IMR-90 (cell line): ENCODE data around the gene TMEM26. TPM values are rescaled to one million over a fixed set of nuclear protein-coding genes. Genes with fewer than 3 reads are reported as not detected.
A peak's percentile ranks its signal among the peaks of the same experiment; 100 is the strongest.

Experiments used
- ATAC-seq: fragments of 200-7000 bp; cut with Tn5 transposase; 2 replicates; pipeline ENCODE4 v1.9.1; 2020; ENCODE audit warnings: low read depth, mild to moderate bottlenecking, moderate library complexity
- BruUV-seq: library from RNA; stranded (reverse); fragments of 400-500 nt; replicated peaks from 2 replicates; lab custom pipeline; 2021; lab: Mats Ljungman, UMichigan
- CTCF ChIA-PET: fragments of 300-600 bp; formaldehyde crosslinking; extraction: SDS; loops from one replicate; lab custom pipeline; 2021; ENCODE audit warnings: antibody characterized with exemption; lab: Yijun Ruan, JAX
- POLR2A ChIA-PET: fragments of 300-600 bp; sonication (Branson Sonifier 250); formaldehyde crosslinking; loops from one replicate; lab custom pipeline; 2022; ENCODE audit warnings: antibody characterized with exemption; ENCODE audit not compliant: unreplicated experiment; lab: Charles Lee
- DNase-seq: peaks from one replicate; pipeline ENCODE4 v3.0.0; 2013
- H2AFZ ChIP-seq: replicated peaks from 2 replicates; pipeline ENCODE3; 2013; ENCODE audit warnings: low read length, mild to moderate bottlenecking; ENCODE audit not compliant: poor library complexity
- H2AK5ac ChIP-seq: 2 replicates; pipeline ENCODE4 v1.6.1; 2013; ENCODE audit warnings: low read depth, low read length, inconsistent platforms
- H2AK9ac ChIP-seq: replicated peaks from 2 replicates; pipeline ENCODE3; 2013; ENCODE audit warnings: mild to moderate bottlenecking, low read depth, low read length, moderate library complexity; ENCODE audit not compliant: poor library complexity
- H2BK120ac ChIP-seq: 2 replicates; pipeline ENCODE4 v1.6.1; 2013; ENCODE audit warnings: low read depth, low read length, inconsistent platforms
- H2BK15ac ChIP-seq: 3 replicates; pipeline ENCODE4 v1.6.1; 2013; ENCODE audit warnings: low read depth, low read length, inconsistent platforms
- H2BK20ac ChIP-seq: 2 replicates; pipeline ENCODE4 v1.6.1; 2013; ENCODE audit warnings: low read depth, mild to moderate bottlenecking, inconsistent platforms, low read length, moderate library complexity
- H2BK5ac ChIP-seq: 2 replicates; pipeline ENCODE4 v1.6.1; 2013; ENCODE audit warnings: mild to moderate bottlenecking, low read depth, low read length, inconsistent platforms; ENCODE audit not compliant: poor library complexity, severe bottlenecking
- H3K14ac ChIP-seq: replicated peaks from 2 replicates; pipeline ENCODE4 v1.6.1; 2013; ENCODE audit warnings: low read depth, low read length, inconsistent platforms
- H3K18ac ChIP-seq: 2 replicates; pipeline ENCODE4 v1.6.1; 2013; ENCODE audit warnings: low read depth, low read length, control low read depth
- H3K23ac ChIP-seq: 2 replicates; pipeline ENCODE4 v1.6.1; 2013; ENCODE audit warnings: low read depth, low read length, inconsistent platforms
- H3K27ac ChIP-seq: 2 replicates; pipeline ENCODE4 v1.5.1; 2013; ENCODE audit warnings: mild to moderate bottlenecking, control low read depth, low read length; ENCODE audit not compliant: insufficient read depth
- H3K27me3 ChIP-seq: 2 replicates; pipeline ENCODE4 v1.6.1; 2013; ENCODE audit warnings: low read length; ENCODE audit not compliant: control insufficient read depth, insufficient read depth
- H3K36me3 ChIP-seq: 2 replicates; pipeline ENCODE4 v1.6.1; 2013; ENCODE audit warnings: low read length, mixed read lengths; ENCODE audit not compliant: control insufficient read depth, insufficient read depth
- H3K4ac ChIP-seq: 2 replicates; pipeline ENCODE4 v1.6.1; 2013; ENCODE audit warnings: low read depth, low read length, inconsistent platforms
- H3K4me1 ChIP-seq: 2 replicates; pipeline ENCODE4 v1.6.1; 2013; ENCODE audit warnings: low read length, mixed read lengths; ENCODE audit not compliant: control insufficient read depth, insufficient read depth
- H3K4me2 ChIP-seq: 2 replicates; pipeline ENCODE4 v1.6.1; 2013; ENCODE audit warnings: low read depth, mild to moderate bottlenecking, control low read depth, low read length, moderate library complexity
- H3K4me3 ChIP-seq: 2 replicates; pipeline ENCODE4 v1.5.1; 2013; ENCODE audit warnings: low read depth, mild to moderate bottlenecking, control low read depth, low read length, moderate library complexity; ENCODE audit not compliant: insufficient read depth
- H3K56ac ChIP-seq: 2 replicates; pipeline ENCODE4 v1.6.1; 2013; ENCODE audit warnings: low read length, inconsistent platforms; ENCODE audit not compliant: insufficient read depth; ENCODE audit errors: extremely low read depth
- H3K79me1 ChIP-seq, 2 experiments: 2 replicates each; pipeline ENCODE4 v1.6.1; 2013; ENCODE audit warnings: low read length in 2 of 2, inconsistent platforms in 1 of 2, low read depth in 1 of 2
- H3K9ac ChIP-seq: 2 replicates; pipeline ENCODE4 v1.6.1; 2013; ENCODE audit warnings: low read depth, low read length, control low read depth
- H3K9me1 ChIP-seq: 2 replicates; pipeline ENCODE4 v1.6.1; 2013; ENCODE audit warnings: low read length, inconsistent platforms; ENCODE audit not compliant: insufficient read depth
- H3K9me3 ChIP-seq: 2 replicates; pipeline ENCODE4 v1.6.1; 2013; ENCODE audit warnings: low read length; ENCODE audit not compliant: control insufficient read depth, insufficient read depth
- H4K20me1 ChIP-seq: 2 replicates; pipeline ENCODE4 v1.6.1; 2013; ENCODE audit warnings: low read length, inconsistent platforms; ENCODE audit not compliant: insufficient read depth
- H4K5ac ChIP-seq: 2 replicates; pipeline ENCODE4 v1.6.1; 2013; ENCODE audit warnings: mild to moderate bottlenecking, low read depth, low read length, control low read depth
- H4K8ac ChIP-seq, 2 experiments: 2 replicates each; pipeline ENCODE4 v1.6.1; 2013; ENCODE audit warnings: low read depth in 2 of 2, low read length in 2 of 2, control low read depth in 1 of 2, inconsistent platforms in 1 of 2
- H4K91ac ChIP-seq: 2 replicates; pipeline ENCODE4 v1.6.1; 2013; ENCODE audit warnings: low read depth, low read length, inconsistent platforms; ENCODE audit not compliant: insufficient read depth
- BHLHE40 ChIP-seq: fragments of 150-350 bp; IDR thresholded peaks from 2 replicates; pipeline ENCODE4 v1.6.1; 2016; ENCODE audit warnings: mild to moderate bottlenecking, low read depth, low read length
- CEBPB ChIP-seq: IDR thresholded peaks from 2 replicates; pipeline ENCODE4 v1.6.1; 2012; ENCODE audit warnings: low read depth, low read length, improper control_type of control experiment
- CHD1 ChIP-seq: IDR thresholded peaks from 2 replicates; pipeline ENCODE4 v1.6.1; 2012; ENCODE audit warnings: low read depth, low read length, improper control_type of control experiment
- FOS ChIP-seq: fragments of 150-350 bp; IDR thresholded peaks from 2 replicates; pipeline ENCODE4 v1.6.1; 2016; ENCODE audit warnings: low read depth, low read length
- MAFK ChIP-seq: IDR thresholded peaks from 2 replicates; pipeline ENCODE4 v1.6.1; 2012; ENCODE audit warnings: low read depth, low read length, improper control_type of control experiment
- MAZ ChIP-seq: IDR thresholded peaks from 2 replicates; pipeline ENCODE4 v1.6.1; 2012; ENCODE audit warnings: low read depth, mild to moderate bottlenecking, low read length, improper control_type of control experiment, moderate library complexity, borderline replicate concordance
- MXI1 ChIP-seq: IDR thresholded peaks from 2 replicates; pipeline ENCODE4 v1.6.1; 2012; ENCODE audit warnings: low read depth, mild to moderate bottlenecking, low read length, moderate library complexity, borderline replicate concordance
- NFE2L2 ChIP-seq: fragments of 150-350 bp; IDR thresholded peaks from 2 replicates; pipeline ENCODE4 v1.6.1; 2016; ENCODE audit warnings: low read depth, mild to moderate bottlenecking, low read length
- POLR2A ChIP-seq: IDR thresholded peaks from 2 replicates; pipeline ENCODE4 v1.6.1; 2012; ENCODE audit warnings: mild to moderate bottlenecking, low read depth, low read length
- RAD21 ChIP-seq: IDR thresholded peaks from 2 replicates; pipeline ENCODE4 v1.6.1; 2012; ENCODE audit warnings: low read length, improper control_type of control experiment
- RCOR1 ChIP-seq: IDR thresholded peaks from 2 replicates; pipeline ENCODE4 v1.6.1; 2012; ENCODE audit warnings: mild to moderate bottlenecking, low read length, improper control_type of control experiment; ENCODE audit not compliant: insufficient replicate concordance
- RFX5 ChIP-seq: IDR thresholded peaks from 2 replicates; pipeline ENCODE4 v1.8.0; 2012; ENCODE audit warnings: low read depth, mild to moderate bottlenecking, low read length, moderate library complexity
- SMC3 ChIP-seq: fragments of 150-350 bp; IDR thresholded peaks from 2 replicates; pipeline ENCODE4 v1.6.1; 2016; ENCODE audit warnings: low read depth, mild to moderate bottlenecking, antibody characterized with exemption, low read length, moderate library complexity
- WGBS, 2 experiments: methylation state at CpG; one replicate each; pipeline versions ENCODE4 v1.1.5 to v1.1.7; 2013; ENCODE audit warnings: missing lambda C conversion rate in 2 of 2; ENCODE audit not compliant: insufficient read length in 1 of 2; ENCODE audit errors: extremely low coverage in 2 of 2; 5-methylcytosine and 5-hydroxymethylcytosine counted together
- dilution Hi-C: fragments of 300-500 bp; cut with HindIII; formaldehyde crosslinking; loops from one replicate; pipeline ENCODE4 v1.14.3; 2018; ENCODE audit warnings: low sequenced_read_pairs; ENCODE audit not compliant: unreplicated experiment
- in situ Hi-C: fragments of 300-500 bp; cut with MboI; formaldehyde crosslinking; loops from 3 replicates; pipeline ENCODE4 v1.14.3; 2019; ENCODE audit warnings: low sequenced_read_pairs, inconsistent platforms, mixed read lengths
- intact Hi-C: fragments of 100-400 bp; cut with micrococcal nuclease; formaldehyde crosslinking; loops from 2 replicates; pipeline ENCODE4 v1.10.0; 2022
- polyA plus RNA-seq, 3 experiments: library from polyadenylated mRNA; depleted of rRNA; stranded (reverse); fragments of >200 nt; gene quantifications; 2 replicates each; pipeline ENCODE4 v1.2.3, GENCODE V29; 2012; ENCODE audit warnings: low replicate concordance in 1 of 3
- total RNA-seq: library from RNA; depleted of rRNA; stranded (reverse); fragments of >200 nt; gene quantifications from 2 replicates; pipeline ENCODE4 v1.2.3, GENCODE V29; 2012
- TF ChIP-seq, protein P1 (sequence below): fragments of 150-350 bp; IDR thresholded peaks from 2 replicates; pipeline ENCODE4 v1.6.1; 2017; ENCODE audit warnings: mild to moderate bottlenecking, antibody characterized with exemption, low read length, low read depth
- TF ChIP-seq, protein P2 (sequence below): fragments of 150-350 bp; IDR thresholded peaks from 2 replicates; pipeline ENCODE4 v1.6.1; 2016; ENCODE audit warnings: low read depth, mild to moderate bottlenecking, low read length, moderate library complexity, borderline replicate concordance
- TF ChIP-seq, protein P3 (sequence below): conservative IDR thresholded peaks from 2 replicates; pipeline ENCODE4 v1.5.1; 2012; ENCODE audit warnings: mild to moderate bottlenecking, low read depth, low read length, improper control_type of control experiment

Gene TMEM26
- total and polyA plus RNA-seq, 2 of the 4 experiments (the other 2 are of a cell fraction): 0.22 to 0.36 TPM

DNA sequence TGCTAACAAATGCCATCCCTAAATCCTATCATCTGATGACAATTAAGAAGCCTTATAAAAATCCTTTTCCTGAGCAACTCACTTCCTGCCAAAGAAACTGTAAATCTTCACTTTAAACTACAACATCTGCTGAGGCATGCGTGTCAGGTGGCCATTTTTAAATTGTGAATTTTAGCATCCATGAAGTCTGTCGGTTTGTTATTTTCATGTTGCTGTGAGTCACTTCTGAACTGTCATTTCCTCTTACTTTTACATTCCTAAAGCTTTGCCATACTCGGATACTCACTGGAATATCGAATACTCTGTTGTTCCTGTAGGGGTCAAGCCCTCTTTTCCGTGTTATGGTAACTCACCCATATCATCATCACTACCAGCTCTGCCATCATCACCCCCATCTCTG, 34.3 kb upstream of the TMEM26 start:
- POLR2A ChIA-PET: no interaction called here
- H2AFZ ChIP-seq: no peak overlapping the region
- no TSS peak for BruUV-seq

More for the DNA sequence above, 34.3 kb upstream of the TMEM26 start:
- Histone ChIP-seq H3K18ac (peak overlapping the region; percentile 57; the same call in 1 of the 2 replicates), H3K14ac (0 out of 2 replicates have a peak overlapping the region, but pooled peaks have one; percentile 44), H2BK15ac (peak overlapping the region; percentile 47; the same call in 2 of the 3 replicates), H3K23ac (no peak overlapping the region), H2AK9ac (no peak overlapping the region), H4K91ac (no peak overlapping the region), H2BK5ac (no peak overlapping the region), H3K27ac (no peak overlapping the region), H2BK120ac (peak overlapping the region; percentile 56), H3K56ac (no peak overlapping the region), H3K4ac (no peak overlapping the region), H3K9me1 (no peaks in the 10 kb centered on the region), H3K4me2 (no peak overlapping the region), H4K5ac (peak overlapping the region; percentile 63; the same call in 1 of the 2 replicates), H3K9me3 (no peaks in the 10 kb centered on the region), H3K4me3 (no peak overlapping the region), H3K9ac (no peak overlapping the region), H4K20me1 (no peaks in the 10 kb centered on the region), H4K8ac (no peak overlapping the region), H3K36me3 (no peaks in the 10 kb centered on the region), H3K27me3 (no peaks in the 10 kb centered on the region), H2AK5ac (no peak overlapping the region), H3K79me1 (no peaks in the 10 kb centered on the region), H2BK20ac (peak overlapping the region; percentile 65; the same call in 1 of the 2 replicates), H3K4me1 (no peaks in the 10 kb centered on the region)
- WGBS, 2 experiments: 60% methylated on average over 3 of the region's 5 CpGs; no CpG with 5 or more reads in 1 of the 2 experiments
- in situ Hi-C loops (no loop called here), dilution Hi-C loops (no loop called here), intact Hi-C loops (loop anchor here (10.0 kb wide), 1 partner anchor 673 kb away; no protein-coding TSS in a partner anchor)
- CTCF ChIA-PET: interaction anchor here (0.6 kb wide), 1 partner anchor 113 kb away, joined by 3 read pairs; no protein-coding TSS in a partner anchor
- ATAC-seq: peak; percentile 48; the same call in 1 of the 2 replicates
- peak; percentile 58 for DNase-seq
- no peak for TF ChIP-seq RAD21
- TF ChIP-seq FOS: no peak
- TF ChIP-seq NFE2L2: no peak
- TF ChIP-seq CEBPB: no peak
- no peak for TF ChIP-seq SMC3
- TF ChIP-seq BHLHE40: no peak
- TF ChIP-seq, protein P1, sequence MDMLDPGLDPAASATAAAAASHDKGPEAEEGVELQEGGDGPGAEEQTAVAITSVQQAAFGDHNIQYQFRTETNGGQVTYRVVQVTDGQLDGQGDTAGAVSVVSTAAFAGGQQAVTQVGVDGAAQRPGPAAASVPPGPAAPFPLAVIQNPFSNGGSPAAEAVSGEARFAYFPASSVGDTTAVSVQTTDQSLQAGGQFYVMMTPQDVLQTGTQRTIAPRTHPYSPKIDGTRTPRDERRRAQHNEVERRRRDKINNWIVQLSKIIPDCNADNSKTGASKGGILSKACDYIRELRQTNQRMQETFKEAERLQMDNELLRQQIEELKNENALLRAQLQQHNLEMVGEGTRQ: no peak
- no peak for TF ChIP-seq CHD1
- TF ChIP-seq, protein P2, sequence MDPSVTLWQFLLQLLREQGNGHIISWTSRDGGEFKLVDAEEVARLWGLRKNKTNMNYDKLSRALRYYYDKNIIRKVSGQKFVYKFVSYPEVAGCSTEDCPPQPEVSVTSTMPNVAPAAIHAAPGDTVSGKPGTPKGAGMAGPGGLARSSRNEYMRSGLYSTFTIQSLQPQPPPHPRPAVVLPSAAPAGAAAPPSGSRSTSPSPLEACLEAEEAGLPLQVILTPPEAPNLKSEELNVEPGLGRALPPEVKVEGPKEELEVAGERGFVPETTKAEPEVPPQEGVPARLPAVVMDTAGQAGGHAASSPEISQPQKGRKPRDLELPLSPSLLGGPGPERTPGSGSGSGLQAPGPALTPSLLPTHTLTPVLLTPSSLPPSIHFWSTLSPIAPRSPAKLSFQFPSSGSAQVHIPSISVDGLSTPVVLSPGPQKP: no peak
- no peak for TF ChIP-seq RCOR1
- TF ChIP-seq POLR2A: no peak
- TF ChIP-seq RFX5: no peak
- TF ChIP-seq, protein P3, sequence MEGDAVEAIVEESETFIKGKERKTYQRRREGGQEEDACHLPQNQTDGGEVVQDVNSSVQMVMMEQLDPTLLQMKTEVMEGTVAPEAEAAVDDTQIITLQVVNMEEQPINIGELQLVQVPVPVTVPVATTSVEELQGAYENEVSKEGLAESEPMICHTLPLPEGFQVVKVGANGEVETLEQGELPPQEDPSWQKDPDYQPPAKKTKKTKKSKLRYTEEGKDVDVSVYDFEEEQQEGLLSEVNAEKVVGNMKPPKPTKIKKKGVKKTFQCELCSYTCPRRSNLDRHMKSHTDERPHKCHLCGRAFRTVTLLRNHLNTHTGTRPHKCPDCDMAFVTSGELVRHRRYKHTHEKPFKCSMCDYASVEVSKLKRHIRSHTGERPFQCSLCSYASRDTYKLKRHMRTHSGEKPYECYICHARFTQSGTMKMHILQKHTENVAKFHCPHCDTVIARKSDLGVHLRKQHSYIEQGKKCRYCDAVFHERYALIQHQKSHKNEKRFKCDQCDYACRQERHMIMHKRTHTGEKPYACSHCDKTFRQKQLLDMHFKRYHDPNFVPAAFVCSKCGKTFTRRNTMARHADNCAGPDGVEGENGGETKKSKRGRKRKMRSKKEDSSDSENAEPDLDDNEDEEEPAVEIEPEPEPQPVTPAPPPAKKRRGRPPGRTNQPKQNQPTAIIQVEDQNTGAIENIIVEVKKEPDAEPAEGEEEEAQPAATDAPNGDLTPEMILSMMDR: no peak
- TF ChIP-seq MXI1: no peak
- no peak for TF ChIP-seq MAZ
- no peak for TF ChIP-seq MAFK
